Measurements from ENCODE around the gene NKX1-1.

DNA sequence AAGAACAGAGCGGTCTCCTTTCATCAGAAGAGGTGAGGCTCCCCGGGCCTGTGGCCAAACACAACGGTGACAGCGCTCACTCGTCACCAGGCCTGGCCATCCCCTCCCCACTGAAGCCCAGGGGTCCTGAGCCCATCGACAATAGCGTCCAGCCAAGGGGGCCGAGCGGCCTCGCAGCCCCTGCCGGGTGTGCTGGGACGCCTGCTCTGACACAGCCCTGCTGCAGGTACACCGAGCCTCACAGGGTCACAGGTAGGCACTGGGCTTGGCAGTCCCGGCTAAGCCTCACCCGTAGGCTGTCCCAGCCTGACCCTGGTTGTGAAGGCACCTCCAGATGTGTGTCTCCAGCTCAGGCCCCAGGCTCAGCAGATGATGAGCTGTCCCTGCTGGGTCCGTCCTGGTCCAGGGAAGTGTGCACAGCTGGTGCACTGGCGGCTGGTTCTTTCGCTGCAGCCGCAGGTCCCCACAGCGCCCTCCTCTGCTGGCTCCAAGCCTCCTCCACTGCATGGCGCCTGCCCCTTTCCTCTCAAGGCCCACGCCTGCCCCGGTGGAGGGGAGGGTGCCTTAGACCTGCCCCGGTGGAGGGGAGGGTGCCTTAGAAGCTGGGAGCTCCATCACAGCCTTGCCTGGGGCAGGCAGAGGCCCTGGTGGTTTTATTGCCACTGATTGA lies 37.7 kb downstream of the NKX1-1 start:
- TF ChIP-seq, protein P1, sequence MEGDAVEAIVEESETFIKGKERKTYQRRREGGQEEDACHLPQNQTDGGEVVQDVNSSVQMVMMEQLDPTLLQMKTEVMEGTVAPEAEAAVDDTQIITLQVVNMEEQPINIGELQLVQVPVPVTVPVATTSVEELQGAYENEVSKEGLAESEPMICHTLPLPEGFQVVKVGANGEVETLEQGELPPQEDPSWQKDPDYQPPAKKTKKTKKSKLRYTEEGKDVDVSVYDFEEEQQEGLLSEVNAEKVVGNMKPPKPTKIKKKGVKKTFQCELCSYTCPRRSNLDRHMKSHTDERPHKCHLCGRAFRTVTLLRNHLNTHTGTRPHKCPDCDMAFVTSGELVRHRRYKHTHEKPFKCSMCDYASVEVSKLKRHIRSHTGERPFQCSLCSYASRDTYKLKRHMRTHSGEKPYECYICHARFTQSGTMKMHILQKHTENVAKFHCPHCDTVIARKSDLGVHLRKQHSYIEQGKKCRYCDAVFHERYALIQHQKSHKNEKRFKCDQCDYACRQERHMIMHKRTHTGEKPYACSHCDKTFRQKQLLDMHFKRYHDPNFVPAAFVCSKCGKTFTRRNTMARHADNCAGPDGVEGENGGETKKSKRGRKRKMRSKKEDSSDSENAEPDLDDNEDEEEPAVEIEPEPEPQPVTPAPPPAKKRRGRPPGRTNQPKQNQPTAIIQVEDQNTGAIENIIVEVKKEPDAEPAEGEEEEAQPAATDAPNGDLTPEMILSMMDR (IDR thresholded peaks at IDR 0.05; ENCODE audit: low read depth, low read length) = no peak
- TF ChIP-seq, protein P2, sequence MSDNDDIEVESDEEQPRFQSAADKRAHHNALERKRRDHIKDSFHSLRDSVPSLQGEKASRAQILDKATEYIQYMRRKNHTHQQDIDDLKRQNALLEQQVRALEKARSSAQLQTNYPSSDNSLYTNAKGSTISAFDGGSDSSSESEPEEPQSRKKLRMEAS (IDR thresholded peaks at IDR 0.05; ENCODE audit: low read depth, low read length) = no peak
